Mucosa of stomach (tissue), 1 donor: ENCODE results near the gene CKAP2L.
A peak's percentile ranks its signal among the peaks of the same experiment; 100 is the strongest.

Experiments
- H3K27me3 ChIP-seq: one replicate; pipeline ENCODE4 v1.7.0; 2013; ENCODE audit warnings: mild to moderate bottlenecking, low read length; ENCODE audit not compliant: control insufficient read depth, insufficient read depth
- H3K36me3 ChIP-seq: one replicate; pipeline ENCODE4 v1.7.0; 2013; ENCODE audit warnings: low read length; ENCODE audit not compliant: control insufficient read depth, insufficient read depth
- H3K4me1 ChIP-seq: one replicate; pipeline ENCODE4 v1.7.0; 2013; ENCODE audit warnings: mild to moderate bottlenecking, low read length; ENCODE audit not compliant: control insufficient read depth, insufficient read depth
- H3K4me3 ChIP-seq: one replicate; pipeline ENCODE4 v1.7.0; 2013; ENCODE audit warnings: low read length
- H3K9ac ChIP-seq: one replicate; pipeline ENCODE4 v1.7.0; 2013; ENCODE audit warnings: mild to moderate bottlenecking, low read length, moderate library complexity
- H3K9me3 ChIP-seq: one replicate; pipeline ENCODE4 v1.7.0; 2013; ENCODE audit warnings: mild to moderate bottlenecking, low read length, moderate library complexity; ENCODE audit not compliant: control insufficient read depth
- donor health status: Pancreatic carcinoma.

CKAP2L gene

GRCh38 chr2:112764071-112765044 lies at the start of gene CKAP2L:
CKAP2L (minus strand) TSS chr2:112764609; CDS start chr2:112764598, 11 bp downstream.
- H3K27me3 ChIP-seq = no peaks in the 10 kb centered on the region
- H3K36me3 ChIP-seq = no peaks in the 10 kb centered on the region
- peak within 1 kb of the TSS; percentile 60 for H3K9ac ChIP-seq
- H3K4me3 ChIP-seq = peak within 1 kb of the TSS; percentile 84
- peaks cover 5% of the 10 kb centered on the region for H3K4me1 ChIP-seq
- H3K9me3 ChIP-seq = no peaks in the 10 kb centered on the region

DNA sequence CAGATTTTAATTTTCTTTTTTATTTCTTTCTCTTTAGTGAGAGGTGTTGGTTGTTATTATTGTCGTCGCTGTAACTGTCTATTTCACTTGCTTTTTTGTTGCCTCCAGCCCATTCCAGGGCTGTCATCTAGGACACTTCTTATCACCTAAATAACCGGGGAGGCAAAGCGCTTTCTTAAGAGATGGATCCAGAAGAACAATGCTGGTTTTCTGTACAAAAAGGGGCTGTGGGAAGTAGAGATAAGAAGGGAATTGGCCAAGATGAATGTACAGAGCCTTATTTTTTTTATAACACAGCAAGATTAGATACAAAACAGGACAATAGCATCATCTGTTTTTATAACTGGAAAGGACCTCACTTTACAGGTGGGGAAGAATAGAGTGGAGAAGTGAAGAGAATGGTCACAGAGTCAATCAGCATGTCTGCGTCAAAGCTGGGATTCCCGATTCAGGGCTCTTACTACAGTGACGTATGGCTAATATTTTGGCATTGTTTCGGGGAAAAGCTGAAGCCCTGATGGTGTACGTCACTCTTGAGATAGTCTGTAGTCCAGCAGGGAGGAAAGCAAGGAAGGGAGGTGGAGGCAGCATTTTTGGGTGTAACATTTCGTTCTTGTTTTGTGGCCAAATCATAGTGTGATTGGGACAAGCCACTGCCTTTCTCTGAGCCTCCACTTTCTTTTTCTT lies 49.0 kb upstream of the CKAP2L start:
- no peaks in the 10 kb centered on the region for H3K27me3 ChIP-seq
- H3K36me3 ChIP-seq = no peaks in the 10 kb centered on the region
- no peak overlapping the region for H3K9ac ChIP-seq
- H3K4me1 ChIP-seq = peaks cover 15% of the 10 kb centered on the region
- H3K4me3 ChIP-seq = no peak overlapping the region
- H3K9me3 ChIP-seq = no peaks in the 10 kb centered on the region

GRCh38 chr2:112812318-112813267 lies 48.2 kb upstream of the CKAP2L start:
- Histone ChIP-seq H3K27me3 (no peaks in the 10 kb centered on the region), H3K4me1 (peaks cover 11% of the 10 kb centered on the region), H3K4me3 (no peak overlapping the region), H3K9ac (no peak overlapping the region), H3K9me3 (no peaks in the 10 kb centered on the region), H3K36me3 (no peaks in the 10 kb centered on the region)

DNA sequence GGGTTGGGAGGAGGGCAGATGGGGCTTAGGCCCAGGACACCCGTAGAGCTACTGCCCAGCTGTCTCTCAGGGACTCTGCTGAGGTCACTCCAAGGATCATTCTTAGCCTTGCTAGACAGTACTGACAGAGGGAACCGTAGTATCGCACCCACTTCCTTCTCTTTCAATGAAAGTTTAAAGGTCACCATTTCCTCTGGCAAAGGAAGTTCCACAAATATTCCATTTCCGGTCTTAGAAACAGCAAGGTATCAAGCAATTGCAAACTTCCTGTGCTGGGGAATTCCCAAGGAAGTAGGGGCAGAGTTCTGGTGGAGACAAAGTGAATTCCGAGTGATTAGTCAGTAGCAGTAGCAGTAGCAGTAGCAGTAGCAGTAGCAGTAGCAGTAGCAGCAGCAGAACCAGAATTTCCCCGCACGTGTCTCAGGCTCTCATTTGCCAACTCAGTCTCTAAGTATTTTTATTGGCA lies 47.5 kb upstream of the CKAP2L start:
- H3K4me1 ChIP-seq = peaks cover 11% of the 10 kb centered on the region
- H3K9me3 ChIP-seq = no peaks in the 10 kb centered on the region
- no peak overlapping the region for H3K4me3 ChIP-seq
- no peaks in the 10 kb centered on the region for H3K27me3 ChIP-seq
- H3K36me3 ChIP-seq = no peaks in the 10 kb centered on the region
- no peak overlapping the region for H3K9ac ChIP-seq

DNA sequence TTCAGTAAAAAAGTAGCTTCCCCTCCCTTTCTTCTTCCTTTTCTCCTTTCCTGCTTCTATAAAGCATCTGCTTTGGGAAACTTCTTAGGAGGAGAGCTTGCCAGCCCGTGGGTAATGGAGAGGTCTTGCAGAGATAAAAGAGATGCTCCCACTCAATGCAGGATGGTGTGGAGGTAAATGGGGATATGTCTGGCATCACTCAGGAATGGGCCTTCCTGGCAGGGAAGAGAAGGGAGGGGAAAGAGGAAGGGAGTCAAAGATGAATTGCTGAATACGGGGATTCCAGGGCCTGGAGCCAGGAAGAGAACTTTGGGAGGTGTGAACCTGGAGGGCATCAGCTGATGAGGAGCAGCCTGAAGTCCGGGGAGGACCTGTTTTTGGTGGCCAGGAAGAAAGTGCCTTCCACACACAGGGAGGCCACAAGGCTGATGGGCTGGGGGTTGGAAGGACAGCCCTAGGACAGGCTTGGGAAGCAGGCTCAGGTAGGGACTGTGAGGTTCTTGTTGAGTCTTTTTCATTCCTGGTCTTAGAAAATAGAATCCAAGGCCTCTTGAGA lies 46.9 kb upstream of the CKAP2L start:
- no peak overlapping the region for H3K4me3 ChIP-seq
- H3K4me1 ChIP-seq = peaks cover 11% of the 10 kb centered on the region
- H3K36me3 ChIP-seq = no peaks in the 10 kb centered on the region
- H3K9me3 ChIP-seq = no peaks in the 10 kb centered on the region
- H3K27me3 ChIP-seq = no peaks in the 10 kb centered on the region
- no peak overlapping the region for H3K9ac ChIP-seq

DNA sequence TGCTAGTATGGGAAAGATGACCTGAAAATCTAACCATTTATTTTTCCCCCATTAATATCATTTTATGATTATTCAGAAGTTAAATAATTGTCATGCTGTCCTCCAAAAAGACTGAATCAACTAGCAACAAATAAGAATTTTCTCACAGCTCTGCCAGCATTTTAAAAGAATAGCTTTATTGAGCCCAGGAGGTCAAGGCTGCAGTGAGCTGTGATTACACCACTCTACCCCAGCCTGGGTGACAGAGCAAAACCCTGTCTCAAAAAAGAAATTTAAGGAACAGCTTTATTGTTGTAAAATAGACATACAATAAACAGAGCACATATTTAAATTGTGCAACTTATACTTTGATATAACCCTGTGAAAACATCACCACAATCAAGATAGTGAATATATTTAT lies 44.7 kb upstream of the CKAP2L start:
- Histone ChIP-seq H3K4me3 (no peak overlapping the region), H3K4me1 (peaks cover 11% of the 10 kb centered on the region), H3K27me3 (no peaks in the 10 kb centered on the region), H3K36me3 (no peaks in the 10 kb centered on the region), H3K9me3 (no peaks in the 10 kb centered on the region), H3K9ac (no peak overlapping the region)

GRCh38 chr2:112807233-112807807 lies 42.9 kb upstream of the CKAP2L start:
- Histone ChIP-seq H3K36me3 (no peaks in the 10 kb centered on the region), H3K4me1 (peaks cover 6% of the 10 kb centered on the region), H3K9me3 (no peaks in the 10 kb centered on the region), H3K27me3 (no peaks in the 10 kb centered on the region), H3K4me3 (no peak overlapping the region), H3K9ac (no peak overlapping the region)

- H3K4me3 ChIP-seq = no peak overlapping the region
- no peaks in the 10 kb centered on the region for H3K9me3 ChIP-seq
- no peaks in the 10 kb centered on the region for H3K27me3 ChIP-seq
- H3K36me3 ChIP-seq = no peaks in the 10 kb centered on the region
- H3K9ac ChIP-seq = no peak overlapping the region
- no peaks in the 10 kb centered on the region for H3K4me1 ChIP-seq
These were observed 41.1 kb upstream of the CKAP2L start for GRCh38 chr2:112805542-112805941.

- no peak overlapping the region for H3K9ac ChIP-seq
- no peaks in the 10 kb centered on the region for H3K27me3 ChIP-seq
- H3K9me3 ChIP-seq = no peaks in the 10 kb centered on the region
- H3K4me3 ChIP-seq = no peak overlapping the region
- H3K4me1 ChIP-seq = no peaks in the 10 kb centered on the region
- no peaks in the 10 kb centered on the region for H3K36me3 ChIP-seq
These were observed 39.5 kb upstream of the CKAP2L start for GRCh38 chr2:112803691-112804521.

- no peaks in the 10 kb centered on the region for H3K36me3 ChIP-seq
- no peaks in the 10 kb centered on the region for H3K27me3 ChIP-seq
- H3K4me1 ChIP-seq = no peaks in the 10 kb centered on the region
- no peak overlapping the region for H3K4me3 ChIP-seq
- H3K9me3 ChIP-seq = no peaks in the 10 kb centered on the region
- H3K9ac ChIP-seq = no peak overlapping the region
These were observed 36.6 kb upstream of the CKAP2L start for GRCh38 chr2:112800881-112801583.
